RCC 7860 (cell line): Measurements from ENCODE around the gene CACNA1D.
"Not testable (repeated sequence)": the region's sequence is repeated elsewhere in the genome, so short reads cannot be mapped to it uniquely, and the experiment has no call there.

Source experiments
- DNase-seq: peaks from one replicate; pipeline ENCODE4 v3.0.0-alpha.2; 2015; ENCODE audit warnings: low spot score
- FAIRE-seq: peaks from 2 replicates; lab custom pipeline; 2012; peaks lifted over from hg19 to GRCh38; lab: Jason Lieb, UNC

The CACNA1D gene

GRCh38 chr3:53606793-53607192, 112.4 kb downstream of the CACNA1D start:
- FAIRE-seq = no peak
- DNase-seq = no peak

- FAIRE-seq (no peak), DNase-seq (no peak)
Observed at GRCh38 chr3:53612508-53612907, 118.1 kb downstream of the CACNA1D start.

GRCh38 chr3:53613125-53613524, 118.7 kb downstream of the CACNA1D start:
- FAIRE-seq (no peak), DNase-seq (no peak)

DNA sequence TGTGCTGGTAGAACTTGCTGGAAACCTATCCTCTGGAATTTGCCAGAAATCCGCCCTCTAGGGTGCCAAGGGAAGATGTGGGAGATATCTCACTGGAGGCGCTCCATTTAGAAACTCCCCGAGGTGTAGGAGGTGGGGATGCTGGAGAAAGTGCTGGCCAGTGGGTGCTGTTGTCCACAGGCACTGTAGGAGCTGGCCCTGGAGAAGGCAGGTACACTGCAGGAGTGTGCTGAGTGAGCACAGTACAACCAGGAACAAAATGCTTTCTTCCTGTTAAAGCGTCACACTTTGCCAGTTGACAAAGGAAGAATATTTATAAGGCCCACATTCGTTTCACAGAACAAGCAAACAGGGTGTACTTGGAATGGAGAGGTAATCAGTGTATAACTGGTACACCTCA, 119.9 kb downstream of the CACNA1D start:
- DNase-seq (no peak), FAIRE-seq (no peak)

DNA sequence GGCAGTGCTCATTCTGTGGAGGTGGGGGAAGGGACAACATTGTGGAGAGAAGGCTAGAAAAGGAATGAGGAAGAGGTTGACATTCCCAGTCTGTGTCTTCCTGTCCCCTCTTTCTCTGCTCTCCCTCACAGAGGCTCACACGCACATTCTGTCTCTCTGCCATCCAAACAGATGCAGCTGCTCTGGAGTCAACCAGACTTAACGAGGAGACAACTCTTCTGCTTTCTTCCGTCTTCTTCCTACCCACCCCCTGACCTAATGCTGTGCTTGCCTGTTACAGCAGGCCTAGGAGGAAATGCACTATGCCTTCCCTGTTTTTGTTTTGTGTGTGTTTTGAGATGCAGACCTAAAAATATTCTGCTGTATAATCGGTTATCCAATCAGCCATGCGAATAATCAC, 121.9 kb downstream of the CACNA1D start:
- DNase-seq (no peak), FAIRE-seq (no peak)

- FAIRE-seq (no peak), DNase-seq (no peak)
Observed at GRCh38 chr3:53616971-53617892, 122.8 kb downstream of the CACNA1D start.

- no peak for DNase-seq
- no peak for FAIRE-seq
Observed at GRCh38 chr3:53617893-53618523, 123.6 kb downstream of the CACNA1D start.

DNA sequence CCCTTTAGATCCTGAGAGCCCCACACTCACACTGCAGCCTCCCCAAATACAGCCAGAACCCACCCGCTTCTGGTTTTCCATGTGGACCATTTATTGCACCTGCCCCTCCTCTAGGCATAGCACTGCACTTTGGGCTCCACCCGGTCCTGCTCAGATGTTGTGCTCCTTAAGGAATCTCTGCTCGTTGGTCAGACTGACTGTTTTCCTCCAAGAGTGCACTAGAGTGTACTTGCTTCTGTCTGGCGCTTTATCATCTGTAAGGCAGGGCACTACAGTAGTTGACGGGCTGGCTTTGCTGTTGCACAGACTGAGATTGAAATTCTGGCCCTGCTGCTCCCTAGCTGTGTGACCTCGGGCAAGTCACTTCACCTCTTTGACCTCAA, 124.1 kb downstream of the CACNA1D start:
- no peak for FAIRE-seq
- no peak for DNase-seq

DNA sequence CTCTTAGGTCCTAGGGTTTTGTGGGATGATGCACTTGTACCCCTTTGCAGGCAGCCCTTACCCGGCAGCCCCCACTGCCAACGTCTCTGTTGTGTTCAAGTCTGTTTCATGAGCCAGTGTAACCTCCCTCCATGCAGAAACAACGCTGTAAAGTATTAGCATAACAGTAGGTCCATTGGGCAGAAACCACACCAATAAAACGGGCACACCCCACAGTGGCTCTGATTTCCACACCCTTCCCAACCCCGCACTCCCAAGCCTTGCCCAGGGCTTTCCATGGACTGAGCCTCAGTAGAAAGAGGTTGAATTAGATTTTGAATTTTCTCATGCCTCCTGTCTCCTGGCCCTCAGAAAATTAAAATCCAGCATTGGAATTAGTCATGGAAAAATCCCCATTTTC, 124.5 kb downstream of the CACNA1D start:
- no peak for FAIRE-seq

GRCh38 chr3:53624061-53624857, 129.8 kb downstream of the CACNA1D start:
- FAIRE-seq (no peak), DNase-seq (no peak)

More for the DNA sequence above, 124.5 kb downstream of the CACNA1D start:
- no peak for DNase-seq

DNA sequence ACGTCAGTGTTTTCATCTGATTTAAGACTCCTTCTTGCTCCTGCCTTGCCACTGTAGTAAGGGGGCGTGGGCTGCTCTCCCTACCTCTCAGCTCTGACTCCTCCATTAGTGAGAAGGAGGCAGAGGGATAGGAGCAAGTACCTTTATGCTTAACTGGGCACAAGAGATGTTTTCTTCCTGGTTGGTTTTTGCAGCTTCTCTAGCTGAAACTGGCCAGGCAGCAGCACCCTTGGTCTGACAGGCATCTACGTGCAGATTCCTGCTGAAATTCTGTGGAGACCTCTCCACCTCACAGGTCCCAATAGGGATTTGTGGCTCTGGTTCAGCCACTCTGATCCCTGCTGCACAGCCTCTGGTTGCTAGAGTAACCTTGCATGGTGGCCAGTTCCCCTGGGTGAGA, 132.5 kb downstream of the CACNA1D start:
- FAIRE-seq = no peak

DNA sequence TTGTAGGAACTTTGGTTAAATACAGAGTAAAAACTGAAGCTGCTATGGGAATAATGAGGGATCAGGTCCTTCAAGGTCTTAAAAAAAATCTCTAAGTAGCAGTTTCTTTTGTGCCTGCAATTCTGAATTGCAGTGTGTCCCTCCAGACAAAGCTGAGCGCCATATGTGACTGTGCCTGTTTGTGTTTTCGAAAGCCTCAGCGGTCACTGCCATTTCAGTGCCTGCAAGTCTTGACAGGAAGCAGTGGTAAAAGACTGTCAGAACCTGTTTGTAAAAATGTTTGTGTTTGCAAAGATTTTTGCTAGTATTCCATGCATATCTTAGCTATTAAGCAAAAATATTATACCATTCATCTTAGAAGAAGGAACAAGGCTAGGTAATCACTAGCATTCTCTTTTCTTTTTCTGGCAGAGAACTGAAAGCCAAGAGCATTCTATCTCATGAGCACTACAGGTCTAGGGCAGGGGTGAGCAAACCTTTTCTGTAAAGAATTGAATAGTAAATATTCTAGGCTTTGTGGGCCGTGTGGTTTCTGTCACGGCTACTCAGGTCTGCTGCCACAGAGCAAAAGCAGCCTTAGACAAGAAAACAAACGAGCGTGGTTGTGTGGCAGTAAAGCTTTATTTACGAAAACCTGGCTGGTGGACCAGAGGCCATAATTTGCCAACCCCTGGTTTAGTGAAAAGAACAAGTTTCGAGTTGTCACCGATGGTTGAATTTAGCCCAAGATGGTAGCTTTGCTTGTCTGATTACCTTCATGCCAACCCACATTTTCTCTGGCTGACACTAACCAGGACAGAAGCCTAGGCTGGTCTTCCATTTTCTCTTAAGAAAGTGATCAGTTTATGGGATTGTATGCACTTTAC, 134.4 kb downstream of the CACNA1D start:
- FAIRE-seq (no peak), DNase-seq (no peak)

More for the DNA sequence above, 132.5 kb downstream of the CACNA1D start:
- no peak for DNase-seq

- DNase-seq = no peak
- FAIRE-seq = no peak
Observed at GRCh38 chr3:53629402-53629723, 135.0 kb downstream of the CACNA1D start.

- no peak for FAIRE-seq
- DNase-seq = no peak
Observed at GRCh38 chr3:53630547-53630946, 136.1 kb downstream of the CACNA1D start.

DNA sequence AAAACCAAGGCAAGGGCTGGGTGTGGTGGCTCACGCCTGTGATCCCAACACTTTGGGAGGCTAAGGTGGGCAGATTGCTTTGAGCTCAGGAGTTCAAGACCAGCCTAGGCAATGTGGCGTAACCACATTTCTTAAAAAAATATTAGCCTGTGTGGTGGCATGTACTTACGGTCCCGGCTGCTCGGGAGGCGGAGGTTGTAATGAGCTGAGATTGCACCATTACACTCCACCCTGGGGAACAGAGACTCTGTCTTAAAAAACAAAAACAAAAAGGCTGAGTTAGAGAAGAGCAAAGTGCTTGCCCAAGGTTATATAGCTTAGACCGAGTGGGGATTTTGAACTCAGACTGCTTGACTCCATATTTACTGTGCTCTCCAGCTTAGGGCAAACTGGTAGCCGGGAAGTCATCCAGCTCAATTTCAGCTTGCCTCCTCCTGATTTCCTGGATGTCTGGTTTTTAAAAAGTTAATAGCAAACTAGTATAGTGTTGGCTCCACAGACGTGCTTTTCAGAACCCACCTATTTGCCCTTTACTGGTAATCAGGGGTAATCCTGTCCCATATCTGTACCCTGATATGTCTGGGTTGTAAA, 138.9 kb downstream of the CACNA1D start:
- DNase-seq = no peak
- FAIRE-seq = no peak

DNA sequence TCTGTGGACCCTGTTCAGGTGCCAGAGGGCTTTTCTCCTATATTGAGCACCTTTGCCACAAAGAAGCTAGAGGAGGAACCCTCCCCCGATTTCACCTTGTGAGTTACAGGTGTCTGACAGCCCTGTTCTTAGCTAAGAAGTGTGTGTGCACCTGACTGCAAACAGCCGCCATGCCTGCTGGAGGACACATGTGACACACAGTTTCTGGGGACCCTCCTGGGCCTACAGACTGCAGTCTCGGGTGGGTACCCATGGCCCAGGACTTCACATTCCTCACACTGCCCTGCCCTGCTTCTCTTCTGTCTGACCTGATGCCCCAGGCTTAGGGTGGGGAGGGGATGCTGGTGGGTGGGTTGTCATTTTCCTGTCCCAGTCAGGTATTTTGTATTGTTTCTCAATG, 140.6 kb downstream of the CACNA1D start:
- no peak for FAIRE-seq
- no peak for DNase-seq

DNA sequence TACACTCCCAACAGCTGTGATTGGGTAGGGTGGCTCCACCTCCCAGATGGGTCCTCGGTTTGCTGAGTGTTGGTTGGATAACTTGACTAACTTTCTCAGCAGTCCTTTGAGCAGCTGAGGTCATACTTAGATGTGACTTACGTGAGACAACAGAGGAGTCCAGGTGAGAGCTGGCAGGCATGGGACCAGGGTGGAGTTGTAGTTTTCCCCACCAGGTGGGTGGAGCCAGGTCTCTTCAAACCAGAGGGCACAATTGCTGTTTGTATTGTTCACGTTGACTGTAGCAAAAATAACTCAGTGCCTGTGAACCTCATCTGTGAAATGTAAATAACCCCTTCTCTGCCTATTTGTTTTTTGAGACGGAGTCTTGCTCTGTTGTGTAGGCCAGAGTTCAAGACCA, 144.4 kb downstream of the CACNA1D start:
- DNase-seq, FAIRE-seq: not testable (repeated sequence)

GRCh38 chr3:53641397-53641796, 147.0 kb downstream of the CACNA1D start:
- no peak for FAIRE-seq
- no peak for DNase-seq

- FAIRE-seq = no peak
- DNase-seq = no peak
Observed at GRCh38 chr3:53642211-53642610, 147.8 kb downstream of the CACNA1D start.

DNA sequence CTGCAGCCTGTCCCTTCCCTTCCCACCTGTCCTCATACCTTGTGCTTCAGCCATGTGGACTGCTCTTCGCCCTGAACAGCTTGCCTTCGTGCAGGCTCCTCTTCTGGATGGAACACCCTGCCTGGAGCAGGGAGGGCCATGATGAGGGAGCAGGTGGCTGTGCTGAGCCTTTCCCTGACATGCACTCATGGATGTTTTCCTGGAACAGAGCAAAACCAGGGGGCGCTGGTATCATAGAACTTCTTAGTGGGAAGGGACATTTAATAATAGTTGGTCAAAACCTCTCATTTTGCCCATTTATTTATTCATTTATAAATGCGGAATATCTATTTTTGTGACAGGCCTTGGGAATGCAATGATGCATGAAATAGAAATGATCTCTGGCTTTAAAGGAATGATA, 149.3 kb downstream of the CACNA1D start:
- FAIRE-seq = no peak

More for the DNA sequence above, 149.3 kb downstream of the CACNA1D start:
- no peak for DNase-seq
